ENCODE results near the gene VAMP4. TPM values are rescaled to one million over a fixed set of nuclear protein-coding genes. Genes with fewer than 3 reads are reported as not detected.

VAMP4 gene
- total RNA-seq, 1 experiment from 2014 or later: 6.3 TPM

DNA sequence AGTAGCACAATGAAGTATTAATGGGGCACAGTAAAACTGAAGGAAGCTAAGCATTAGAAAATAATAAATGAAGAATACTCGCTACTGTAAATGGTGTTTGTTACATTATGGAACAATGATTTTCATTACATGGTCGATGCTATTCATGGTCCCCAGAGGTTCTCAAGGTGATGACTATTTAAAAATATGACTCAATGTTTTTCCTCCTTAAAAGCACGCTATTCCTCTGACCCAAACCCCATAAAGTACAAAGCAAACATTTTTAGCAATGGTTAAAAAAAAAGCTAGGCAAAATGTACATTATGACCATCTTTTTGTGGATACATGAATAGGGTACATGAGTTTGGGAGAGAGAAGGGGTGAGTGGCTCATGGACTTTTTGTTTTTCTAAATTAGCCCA lies 34.3 kb downstream of the VAMP4 start:
- Histone ChIP-seq H3K36me3 (ENCODE audit: control insufficient read depth in 1 of 2, insufficient read depth in 2 of 2, low read length in 2 of 2) (no peaks in the 10 kb centered on the region), H3K27me3 (ENCODE audit: insufficient read depth, low read length) (no peaks in the 10 kb centered on the region), H3K4me2 (ENCODE audit: low read length) (no peak overlapping the region), H3K27ac (ENCODE audit: low read depth, low read length) (no peak overlapping the region), H3K79me2 (ENCODE audit: insufficient read depth, low read length) (no peaks in the 10 kb centered on the region), H3K4me1 (ENCODE audit: control insufficient read depth in 1 of 2, insufficient read depth in 2 of 2, low read length in 2 of 2) (no peaks in the 10 kb centered on the region), H3K9ac (ENCODE audit: low read length) (no peak overlapping the region), H3K4me3 (replicated peaks in 1 of 2; ENCODE audit: low read depth in 1 of 2, low read length in 2 of 2) (no peak overlapping the region), H3K9me3 (ENCODE audit: control insufficient read depth in 1 of 2, insufficient read depth in 1 of 2, low read depth in 1 of 2, low read length in 2 of 2) (no peaks in the 10 kb centered on the region), H3K9me2 (ENCODE audit: insufficient read depth) (no peaks in the 10 kb centered on the region), H4K20me1 (ENCODE audit: insufficient read depth) (no peaks in the 10 kb centered on the region), H2AFZ (ENCODE audit: low read depth, low read length, poor library complexity, severe bottlenecking) (no peak overlapping the region)
- CTCF ChIA-PET: interaction anchor here (2.8 kb wide), 1 partner anchor 9 kb away, joined by 9 read pairs; no protein-coding TSS in a partner anchor
- DNase-seq (ENCODE audit: low read depth, low spot score) (no peak), ATAC-seq (no peak)
- intact Hi-C loops (cut with micrococcal nuclease): no loop called here
- RAD21 ChIA-PET (ENCODE audit: low non-redundant PET in 1 of 2, low total read pairs in 2 of 2, uncharacterized antibody in 2 of 2, unreplicated experiment in 2 of 2): no interaction called here
- no TSS peak for BruUV-seq (replicated peaks)
- TF ChIP-seq CBX3 (IDR thresholded peaks at IDR 0.05; ENCODE audit: low read depth): no peak
- no peak for TF ChIP-seq SRF (IDR thresholded peaks at IDR 0.05; ENCODE audit: low read depth)
- TF ChIP-seq POLR2A (IDR thresholded peaks at IDR 0.05; ENCODE audit: borderline replicate concordance, extremely low read depth, insufficient read depth, insufficient read length): no peak
- no peak for TF ChIP-seq CEBPB (IDR thresholded peaks at IDR 0.05; ENCODE audit: low read depth)
- TF ChIP-seq EGR1 (IDR thresholded peaks at IDR 0.05; ENCODE audit: low read depth): no peak
- no peak for TF ChIP-seq REST (IDR thresholded peaks at IDR 0.05; ENCODE audit: low read depth)
- POLR2A ChIA-PET: no interaction called here

DNA sequence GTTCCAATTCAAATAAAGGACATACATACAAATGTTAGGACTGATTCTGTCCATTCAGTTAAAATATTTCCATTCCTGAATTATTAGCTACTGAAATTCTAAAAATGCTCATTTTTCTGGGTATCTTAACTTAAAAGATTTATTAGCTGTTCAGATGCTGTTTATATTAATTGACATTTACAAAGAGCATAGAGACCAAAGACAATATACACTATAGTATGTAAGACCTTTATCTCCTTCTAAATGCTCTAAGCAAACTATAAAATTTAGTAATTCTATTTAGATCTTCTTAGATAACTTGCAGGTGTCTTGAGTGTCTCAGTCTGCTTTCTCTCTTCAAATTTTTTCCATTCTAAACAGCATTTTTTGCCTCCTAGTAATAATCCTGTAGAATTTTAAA lies 39.3 kb downstream of the VAMP4 start:
- CTCF ChIA-PET: no interaction called here
- Histone ChIP-seq H3K9me2 (ENCODE audit: insufficient read depth) (no peaks in the 10 kb centered on the region), H3K27me3 (ENCODE audit: insufficient read depth, low read length) (no peaks in the 10 kb centered on the region), H3K4me1 (ENCODE audit: control insufficient read depth in 1 of 2, insufficient read depth in 2 of 2, low read length in 2 of 2) (no peaks in the 10 kb centered on the region), H3K4me2 (ENCODE audit: low read length) (no peak overlapping the region), H2AFZ (ENCODE audit: low read depth, low read length, poor library complexity, severe bottlenecking) (no peak overlapping the region), H3K4me3 (replicated peaks in 1 of 2; ENCODE audit: low read depth in 1 of 2, low read length in 2 of 2) (no peak overlapping the region), H3K9ac (ENCODE audit: low read length) (no peak overlapping the region), H3K79me2 (ENCODE audit: insufficient read depth, low read length) (no peaks in the 10 kb centered on the region), H4K20me1 (ENCODE audit: insufficient read depth) (no peaks in the 10 kb centered on the region), H3K9me3 (ENCODE audit: control insufficient read depth in 1 of 2, insufficient read depth in 1 of 2, low read depth in 1 of 2, low read length in 2 of 2) (no peaks in the 10 kb centered on the region), H3K27ac (ENCODE audit: low read depth, low read length) (no peak overlapping the region), H3K36me3 (ENCODE audit: control insufficient read depth in 1 of 2, insufficient read depth in 2 of 2, low read length in 2 of 2) (no peaks in the 10 kb centered on the region)
- TF ChIP-seq POLR2A (IDR thresholded peaks at IDR 0.05; ENCODE audit: borderline replicate concordance, extremely low read depth, insufficient read depth, insufficient read length) (no peak), RAD21 (IDR thresholded peaks at IDR 0.05; ENCODE audit: low read depth) (no peak)
- POLR2A ChIA-PET: no interaction called here
- RAD21 ChIA-PET (ENCODE audit: low non-redundant PET in 1 of 2, low total read pairs in 2 of 2, uncharacterized antibody in 2 of 2, unreplicated experiment in 2 of 2): no interaction called here
- no TSS peak for BruUV-seq (replicated peaks)
- intact Hi-C loops (cut with micrococcal nuclease): no loop called here
- ATAC-seq: no peak
- no peak for DNase-seq (ENCODE audit: low read depth, low spot score)

Data from HCT116 (cell line).